ENCODE results near the gene CHDH. TPM values are rescaled to one million over a fixed set of nuclear protein-coding genes. Genes with fewer than 3 reads are reported as not detected.

Gene CHDH
- total RNA-seq, 6 experiments from 2014 or later = not detected

- Mint-ChIP-seq H3K9me3 (no peaks in the 10 kb centered on the region), H3K4me1 (ENCODE audit: low read depth) (no peaks in the 10 kb centered on the region), H3K27ac (no peak overlapping the region), H3K27me3 (ENCODE audit: insufficient read depth) (peaks cover 21% of the 10 kb centered on the region), H3K36me3 (ENCODE audit: low read depth) (no peaks in the 10 kb centered on the region), H3K4me3 (no peak overlapping the region)
- no peak for DNase-seq
- TF ChIP-seq CTCF (IDR thresholded peaks at IDR 0.05) = no peak
Observed at GRCh38 chr3:53815651-53816050, 30.6 kb downstream of the CHDH start.

GRCh38 chr3:53815067-53815466 is 31.2 kb downstream of the CHDH start:
- no peaks in the 10 kb centered on the region for H3K36me3 Mint-ChIP-seq (ENCODE audit: low read depth)
- peaks cover 16% of the 10 kb centered on the region for H3K27me3 Mint-ChIP-seq (ENCODE audit: insufficient read depth)
- no peak overlapping the region for H3K4me3 Mint-ChIP-seq
- no peaks in the 10 kb centered on the region for H3K9me3 Mint-ChIP-seq
- H3K4me1 Mint-ChIP-seq (ENCODE audit: low read depth) = no peaks in the 10 kb centered on the region
- TF ChIP-seq CTCF (IDR thresholded peaks at IDR 0.05) = no peak
- DNase-seq = no peak
- no peak overlapping the region for H3K27ac Mint-ChIP-seq

- Mint-ChIP-seq H3K36me3 (ENCODE audit: low read depth) (no peaks in the 10 kb centered on the region), H3K4me1 (ENCODE audit: low read depth) (no peaks in the 10 kb centered on the region)
- no peak for DNase-seq
Observed at GRCh38 chr3:53813876-53814275, 32.3 kb downstream of the CHDH start.

GRCh38 chr3:53813229-53813628 is 33.0 kb downstream of the CHDH start:
- H3K4me3 Mint-ChIP-seq = no peak overlapping the region
- H3K4me1 Mint-ChIP-seq (ENCODE audit: low read depth) = no peaks in the 10 kb centered on the region
- H3K36me3 Mint-ChIP-seq (ENCODE audit: low read depth) = no peaks in the 10 kb centered on the region
- H3K27me3 Mint-ChIP-seq (ENCODE audit: insufficient read depth) = peaks cover 14% of the 10 kb centered on the region
- DNase-seq = no peak
- no peaks in the 10 kb centered on the region for H3K9me3 Mint-ChIP-seq
- TF ChIP-seq CTCF (IDR thresholded peaks at IDR 0.05) = no peak
- H3K27ac Mint-ChIP-seq = no peak overlapping the region

More at GRCh38 chr3:53813876-53814275, 32.3 kb downstream of the CHDH start:
- Mint-ChIP-seq H3K27me3 (ENCODE audit: insufficient read depth) (peaks cover 14% of the 10 kb centered on the region), H3K27ac (no peak overlapping the region), H3K9me3 (no peaks in the 10 kb centered on the region), H3K4me3 (no peak overlapping the region)
- TF ChIP-seq CTCF (IDR thresholded peaks at IDR 0.05) = no peak

- TF ChIP-seq CTCF (IDR thresholded peaks at IDR 0.05) = peak; percentile 32
- DNase-seq = no peak
- Mint-ChIP-seq H3K27ac (no peak overlapping the region), H3K4me3 (no peak overlapping the region), H3K27me3 (ENCODE audit: insufficient read depth) (peaks cover 14% of the 10 kb centered on the region), H3K4me1 (ENCODE audit: low read depth) (no peaks in the 10 kb centered on the region), H3K36me3 (ENCODE audit: low read depth) (no peaks in the 10 kb centered on the region), H3K9me3 (no peaks in the 10 kb centered on the region)
Observed at GRCh38 chr3:53812434-53812833, 33.8 kb downstream of the CHDH start.

Data from HFFc6 (cell line).